Left renal cortex interstitium (tissue), 4 donors: Measurements from ENCODE around the gene TAF11L4. TPM values are rescaled to one million over a fixed set of nuclear protein-coding genes. Genes with fewer than 3 reads are reported as not detected.

Experiments used
- polyA plus RNA-seq, 4 donors: library from polyadenylated mRNA; unstranded; fragments of 120-200 nt; gene quantifications; one replicate each; pipeline ENCODE4 v1.2.1, GENCODE V29; 2013; ENCODE audit not compliant: insufficient read length in 4 of 4

TAF11L4 gene
- polyA plus RNA-seq, 4 donors, result not detected

Other genes with a start within 250 kb of the TAF11L4 start
- gene TAF11L2, start 23.6 kb upstream of the TAF11L4 start, polyA plus RNA-seq, result not detected
- gene TAF11L3, start 3.4 kb upstream of the TAF11L4 start, polyA plus RNA-seq, result not detected
- not detected for gene TAF11L5, start 3.4 kb downstream of the TAF11L4 start, polyA plus RNA-seq
- gene TAF11L6, start 6.9 kb downstream of the TAF11L4 start, polyA plus RNA-seq, result not detected
- not detected for gene TAF11L7, start 64.0 kb downstream of the TAF11L4 start, polyA plus RNA-seq
- gene TAF11L8, start 69.2 kb downstream of the TAF11L4 start, polyA plus RNA-seq, result not detected
- not detected for gene TAF11L9, start 72.6 kb downstream of the TAF11L4 start, polyA plus RNA-seq
- gene TAF11L10, start 76.0 kb downstream of the TAF11L4 start, polyA plus RNA-seq, result not detected
- not detected for gene TAF11L11, start 82.4 kb downstream of the TAF11L4 start, polyA plus RNA-seq
- gene TAF11L12, start 88.6 kb downstream of the TAF11L4 start, polyA plus RNA-seq, result not detected
- not detected for gene TAF11L13, start 110.3 kb downstream of the TAF11L4 start, polyA plus RNA-seq
- not detected for gene TAF11L14, start 112.7 kb downstream of the TAF11L4 start, polyA plus RNA-seq